Spleen (tissue), 11 donors: ENCODE data around the gene GDE1. TPM values are rescaled to one million over a fixed set of nuclear protein-coding genes. Genes with fewer than 3 reads are reported as not detected.

Experiments
- DNase-seq: peaks from one replicate; pipeline ENCODE4 v3.0.0-alpha.2; 2020
- H3K27ac ChIP-seq, 8 donors: fragments of 200-600 bp; sonication (generic) in 7 of 8; 1 replicate in 4 of 8; 2 replicates in 4 of 8; pipeline versions ENCODE4 v1.5.0 to v1.8.0; 2016 to 2021; ENCODE audit warnings: inconsistent platforms in 4 of 8, mild to moderate bottlenecking in 4 of 8, moderate library complexity in 1 of 8
- H3K27me3 ChIP-seq, 7 donors: fragments of 200-600 bp; sonication (generic) in 6 of 7; replicated peaks in 1 of 7; 1 replicate in 4 of 7; 2 replicates in 3 of 7; pipeline versions ENCODE4 v1.5.0 to v1.8.0; 2016 to 2021; ENCODE audit warnings: inconsistent platforms in 3 of 7, mild to moderate bottlenecking in 1 of 7
- H3K36me3 ChIP-seq, 6 donors: fragments of 200-600 bp; sonication (generic) in 5 of 6; 1 replicate in 4 of 6; 2 replicates in 2 of 6; pipeline versions ENCODE4 v1.5.0 to v1.8.0; 2016 to 2021; ENCODE audit warnings: inconsistent platforms in 2 of 6
- H3K4me1 ChIP-seq, 6 donors: fragments of 200-600 bp; sonication (generic) in 5 of 6; 1 replicate in 3 of 6; 2 replicates in 3 of 6; pipeline versions ENCODE4 v1.5.0 to v1.8.0; 2016 to 2021; ENCODE audit warnings: inconsistent platforms in 3 of 6
- H3K4me3 ChIP-seq, 8 donors: fragments of 200-600 bp; sonication (generic) in 7 of 8; 1 replicate in 4 of 8; 2 replicates in 4 of 8; pipeline versions ENCODE4 v1.5.0 to v1.8.0; 2016 to 2021; ENCODE audit warnings: inconsistent platforms in 4 of 8, mild to moderate bottlenecking in 4 of 8, moderate library complexity in 2 of 8
- H3K9me3 ChIP-seq, 8 donors: fragments of 200-600 bp; sonication (generic) in 7 of 8; 1 replicate in 4 of 8; 2 replicates in 4 of 8; pipeline versions ENCODE4 v1.5.0 to v1.8.0; 2016 to 2021; ENCODE audit warnings: inconsistent platforms in 4 of 8
- POLR2A ChIP-seq, 3 donors: fragments of 450-650 bp; IDR thresholded peaks; one replicate each; pipeline ENCODE4 v1.5.1; 2017; ENCODE audit warnings: antibody characterized with exemption in 3 of 3, mild to moderate bottlenecking in 1 of 3
- POLR2AphosphoS5 ChIP-seq, 3 donors: sonication (generic); formaldehyde crosslinking; IDR thresholded peaks; one replicate each; pipeline ENCODE4 v1.5.1; 2017; ENCODE audit warnings: antibody characterized with exemption in 3 of 3
- WGBS, 5 donors: extraction: QIAGEN DNeasy Blood & Tissue Kit in 3 of 5; methylation state at CpG; one replicate each; pipeline versions ENCODE4 v1.1.5 to v1.1.7; 2013 to 2018; 5-methylcytosine and 5-hydroxymethylcytosine counted together
- intact Hi-C: fragments of 100-400 bp; cut with DNase I; formaldehyde crosslinking; loops from one replicate; pipeline ENCODE4 v1.15.0; 2023; ENCODE audit warnings: low total_unique reads
- polyA plus RNA-seq, 3 donors: library from polyadenylated mRNA; stranded (reverse); fragments of 200-250 nt; gene quantifications; one replicate each; pipeline ENCODE4 v1.2.1, GENCODE V29; 2013
- total RNA-seq, 7 donors: library from RNA; depleted of rRNA in 3 of 7; stranded (reverse); fragments of >200 nt in 3 of 7; fragmentation: NEBNext Ultra II Directional in 4 of 7; extraction: Animal tissue kit (Norgen Biotek cat#: 25700) in 4 of 7; gene quantifications; one replicate each; pipeline versions ENCODE4 v1.1.0 to v1.2.1, GENCODE V29; 2016 to 2021
- TF ChIP-seq, protein P1 (sequence below), 11 experiments: fragments of 200-600 bp in 7 of 11; fragments of 450-650 bp in 4 of 11; sonication (generic) in 4 of 11; IDR thresholded peaks in 8 of 11; conservative IDR thresholded peaks in 3 of 11; 1 replicate in 7 of 11; 2 replicates in 4 of 11; pipeline versions ENCODE4 v1.4.0 to v1.8.0; 2016 to 2021; ENCODE audit warnings: antibody characterized with exemption in 11 of 11, inconsistent platforms in 4 of 11, mild to moderate bottlenecking in 1 of 11
- donor health status: healthy with polysubstance abuse.
- donor health status: DM: no; HTN: no; CAD: no; lungs with moderate emphysema.
- donor health status: DM: no; HTN: no; CAD: no.
- donor health status: Bipolar disorder and iron deficiency.
- donor health status: healthy.
- donor health status: DM: no; HTN: no; CAD: no.
- donor health status: DM: yes; HTN: yes; CAD: no.

The GDE1 gene
- total and polyA plus RNA-seq, 10 donors = 13.5 to 40.5 (median 28.4) TPM

GRCh38 chr16:19472482-19472881 lies 49.4 kb downstream of the GDE1 start:
- Histone ChIP-seq H3K27me3 (no peaks in the 10 kb centered on the region), H3K9me3 (peaks cover 0 to 6% (median 0%) of the 10 kb centered on the region in 8 donors), H3K4me1 (no peaks in the 10 kb centered on the region), H3K27ac (no peak overlapping the region), H3K36me3 (no peaks in the 10 kb centered on the region), H3K4me3 (no peak overlapping the region)
- intact Hi-C loops = no loop called here
- 78 to 90% (median 85%) methylated on average over 6 of the region's 6 CpGs for WGBS, 5 donors
- TF ChIP-seq, protein P1, sequence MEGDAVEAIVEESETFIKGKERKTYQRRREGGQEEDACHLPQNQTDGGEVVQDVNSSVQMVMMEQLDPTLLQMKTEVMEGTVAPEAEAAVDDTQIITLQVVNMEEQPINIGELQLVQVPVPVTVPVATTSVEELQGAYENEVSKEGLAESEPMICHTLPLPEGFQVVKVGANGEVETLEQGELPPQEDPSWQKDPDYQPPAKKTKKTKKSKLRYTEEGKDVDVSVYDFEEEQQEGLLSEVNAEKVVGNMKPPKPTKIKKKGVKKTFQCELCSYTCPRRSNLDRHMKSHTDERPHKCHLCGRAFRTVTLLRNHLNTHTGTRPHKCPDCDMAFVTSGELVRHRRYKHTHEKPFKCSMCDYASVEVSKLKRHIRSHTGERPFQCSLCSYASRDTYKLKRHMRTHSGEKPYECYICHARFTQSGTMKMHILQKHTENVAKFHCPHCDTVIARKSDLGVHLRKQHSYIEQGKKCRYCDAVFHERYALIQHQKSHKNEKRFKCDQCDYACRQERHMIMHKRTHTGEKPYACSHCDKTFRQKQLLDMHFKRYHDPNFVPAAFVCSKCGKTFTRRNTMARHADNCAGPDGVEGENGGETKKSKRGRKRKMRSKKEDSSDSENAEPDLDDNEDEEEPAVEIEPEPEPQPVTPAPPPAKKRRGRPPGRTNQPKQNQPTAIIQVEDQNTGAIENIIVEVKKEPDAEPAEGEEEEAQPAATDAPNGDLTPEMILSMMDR (IDR thresholded peaks at IDR 0.05 in 8 of 11, conservative IDR thresholded peaks at IDR 0.05 in 3 of 11) = no peak
- TF ChIP-seq POLR2A (IDR thresholded peaks at IDR 0.05) (no peak), POLR2AphosphoS5 (IDR thresholded peaks at IDR 0.05) (no peak)
- DNase-seq = no peak

- Histone ChIP-seq H3K27me3 (no peaks in the 10 kb centered on the region), H3K4me1 (no peaks in the 10 kb centered on the region), H3K4me3 (no peak overlapping the region), H3K27ac (no peak overlapping the region), H3K36me3 (no peaks in the 10 kb centered on the region), H3K9me3 (peaks cover 0 to 6% (median 0%) of the 10 kb centered on the region in 8 donors)
- DNase-seq = no peak
- no peak for TF ChIP-seq POLR2A (IDR thresholded peaks at IDR 0.05)
- TF ChIP-seq, protein P1 (IDR thresholded peaks at IDR 0.05 in 8 of 11, conservative IDR thresholded peaks at IDR 0.05 in 3 of 11) = no peak
- TF ChIP-seq POLR2AphosphoS5 (IDR thresholded peaks at IDR 0.05) = no peak
- intact Hi-C loops = no loop called here
- 74 to 92% (median 90%) methylated on average over 3 of the region's 3 CpGs for WGBS, 5 donors
Measured at GRCh38 chr16:19468300-19468699, 53.6 kb downstream of the GDE1 start.

GRCh38 chr16:19463468-19464315 lies 58.2 kb downstream of the GDE1 start:
- TF ChIP-seq, protein P1 (IDR thresholded peaks at IDR 0.05 in 8 of 11, conservative IDR thresholded peaks at IDR 0.05 in 3 of 11) = no peak
- no peak for TF ChIP-seq POLR2A (IDR thresholded peaks at IDR 0.05)
- no peak for TF ChIP-seq POLR2AphosphoS5 (IDR thresholded peaks at IDR 0.05)
- H3K9me3 ChIP-seq = peaks cover 0 to 4% (median 0%) of the 10 kb centered on the region in 8 donors
- H3K4me1 ChIP-seq = no peaks in the 10 kb centered on the region
- no peaks in the 10 kb centered on the region for H3K36me3 ChIP-seq
- H3K4me3 ChIP-seq = no peak overlapping the region
- WGBS, 5 donors = 88 to 93% (median 92%) methylated on average over 12 of the region's 12 CpGs
- no peaks in the 10 kb centered on the region for H3K27me3 ChIP-seq
- intact Hi-C loops = no loop called here
- no peak for DNase-seq
- no peak overlapping the region for H3K27ac ChIP-seq

DNA sequence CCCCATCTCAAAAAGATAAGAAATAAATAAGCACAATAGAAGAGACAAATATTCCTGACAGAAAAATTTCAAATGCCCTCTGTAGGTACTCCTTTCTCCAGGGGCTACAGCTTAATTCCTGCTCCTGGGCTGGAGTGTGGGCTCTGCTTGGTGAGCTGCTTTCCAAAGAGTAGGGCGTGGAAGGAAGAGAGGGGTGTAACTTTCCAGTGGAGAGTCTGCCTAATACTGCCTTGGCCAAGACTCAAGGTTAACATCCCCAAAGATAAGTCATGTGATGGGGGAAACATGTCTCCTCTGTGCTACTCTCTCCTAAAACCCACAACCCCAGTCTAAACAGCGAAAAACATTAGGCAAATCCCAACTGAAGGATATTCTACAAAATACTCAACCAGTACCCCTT lies 61.5 kb downstream of the GDE1 start:
- intact Hi-C loops = no loop called here
- no peak for DNase-seq
- Histone ChIP-seq H3K27ac (no peak overlapping the region), H3K4me3 (no peak overlapping the region), H3K27me3 (no peaks in the 10 kb centered on the region), H3K36me3 (no peaks in the 10 kb centered on the region), H3K9me3 (no peaks in the 10 kb centered on the region), H3K4me1 (no peaks in the 10 kb centered on the region)
- WGBS, 5 donors = 84 to 93% (median 87%) methylated on average over 2 of the region's 2 CpGs
- no peak for TF ChIP-seq POLR2A (IDR thresholded peaks at IDR 0.05)
- TF ChIP-seq, protein P1 (IDR thresholded peaks at IDR 0.05 in 8 of 11, conservative IDR thresholded peaks at IDR 0.05 in 3 of 11) = no peak
- no peak for TF ChIP-seq POLR2AphosphoS5 (IDR thresholded peaks at IDR 0.05)
